HepG2 (cell line): ENCODE results near the gene CRTC2. TPM values are rescaled to one million over a fixed set of nuclear protein-coding genes. Genes with fewer than 3 reads are reported as not detected.

Experiments used
- HMG20B ChIP-seq: conservative IDR thresholded peaks from 2 replicates; pipeline ENCODE4 v1.6.1; 2016; ENCODE audit warnings: missing genetic modification reagents, missing compliant biosample characterization
- MAFG ChIP-seq: sonication (generic); formaldehyde crosslinking; IDR thresholded peaks from 2 replicates; pipeline ENCODE4 v1.5.1; 2020; ENCODE audit warnings: mild to moderate bottlenecking, missing genetic modification reagents
- NRL ChIP-seq: sonication (generic); formaldehyde crosslinking; IDR thresholded peaks from 2 replicates; pipeline ENCODE4 v1.5.0; 2020; ENCODE audit warnings: missing genetic modification reagents, mild to moderate bottlenecking, moderate library complexity, borderline replicate concordance
- PCBP1 ChIP-seq: fragments of 200-400 bp; formaldehyde crosslinking; IDR thresholded peaks from 2 replicates; pipeline ENCODE4 v1.6.1; 2017; ENCODE audit warnings: mild to moderate bottlenecking, low read depth, low read length, borderline replicate concordance
- PHB2 ChIP-seq: fragments of 450-650 bp; IDR thresholded peaks from 2 replicates; pipeline ENCODE4 v1.6.1; 2018; ENCODE audit not compliant: partially characterized antibody
- PRPF4 ChIP-seq: fragments of 200-400 bp; formaldehyde crosslinking; IDR thresholded peaks from 2 replicates; pipeline ENCODE4 v1.6.1; 2016; ENCODE audit warnings: low read length, low read depth; ENCODE audit not compliant: poor library complexity, severe bottlenecking
- YY1 ChIP-seq: IDR thresholded peaks from 2 replicates; pipeline ENCODE4 v1.6.1; 2011; ENCODE audit warnings: low read length, low read depth, moderate library complexity, mild to moderate bottlenecking; ENCODE audit not compliant: insufficient read depth, insufficient replicate concordance
- ZKSCAN8 ChIP-seq: IDR thresholded peaks from 2 replicates; pipeline ENCODE4 v1.6.1; 2016; ENCODE audit warnings: borderline replicate concordance, missing genetic modification reagents, missing compliant biosample characterization
- ZNF12 ChIP-seq: sonication (generic); formaldehyde crosslinking; IDR thresholded peaks from 2 replicates; pipeline ENCODE4 v1.5.0; 2020; ENCODE audit warnings: missing genetic modification reagents
- ZNF3 ChIP-seq: IDR thresholded peaks from 2 replicates; pipeline ENCODE4 v1.7.0; 2017; ENCODE audit warnings: inconsistent platforms
- ZNF333 ChIP-seq: sonication (generic); formaldehyde crosslinking; IDR thresholded peaks from 2 replicates; pipeline ENCODE4 v1.4.0; 2020; ENCODE audit warnings: mild to moderate bottlenecking, missing genetic modification reagents, borderline replicate concordance
- ZNF549 ChIP-seq: sonication (generic); formaldehyde crosslinking; IDR thresholded peaks from 2 replicates; pipeline ENCODE4 v1.5.0; 2020; ENCODE audit warnings: missing genetic modification reagents
- ZNF567 ChIP-seq: sonication (generic); formaldehyde crosslinking; IDR thresholded peaks from 2 replicates; pipeline ENCODE4 v1.8.1; 2023; ENCODE audit warnings: mild to moderate bottlenecking, missing genetic modification reagents, borderline replicate concordance
- ZNF670 ChIP-seq: sonication (generic); formaldehyde crosslinking; IDR thresholded peaks from 2 replicates; pipeline ENCODE4 v1.8.0; 2022; ENCODE audit warnings: mild to moderate bottlenecking, missing genetic modification reagents, borderline replicate concordance
- ZNF678 ChIP-seq: sonication (generic); formaldehyde crosslinking; IDR thresholded peaks from 2 replicates; pipeline ENCODE4 v1.4.0; 2020; ENCODE audit warnings: mild to moderate bottlenecking, missing genetic modification reagents
- ZNF766 ChIP-seq: sonication (generic); formaldehyde crosslinking; IDR thresholded peaks from 2 replicates; pipeline ENCODE4 v1.5.0; 2020; ENCODE audit warnings: missing genetic modification reagents, borderline replicate concordance
- polyA plus RNA-seq, 8 experiments: library from polyadenylated mRNA; depleted of rRNA in 3 of 8; stranded (reverse) in 7 of 8; unstranded in 1 of 8; fragments of >200 nt; fragmentation: Illumina TruSeq in 4 of 8; extraction: Trizol in 4 of 8; gene quantifications; 2 replicates each; pipeline versions ENCODE4 v1.2.1 to v1.2.3, GENCODE V29; 2011 to 2016; ENCODE audit warnings: low read depth in 4 of 8, missing spikeins in 1 of 8, mixed read lengths in 1 of 8; ENCODE audit not compliant: insufficient read depth in 1 of 8
- total RNA-seq, 5 experiments: library from RNA; depleted of rRNA; stranded (reverse); fragments of >200 nt; fragmentation: Illumina TruSeq; extraction: Trizol; gene quantifications; 2 replicates each; pipeline ENCODE4 v1.2.3, GENCODE V29; 2016; ENCODE audit warnings: low read depth in 1 of 5
- TF ChIP-seq, protein P1 (sequence below): IDR thresholded peaks from 2 replicates; pipeline ENCODE4 v1.6.1; 2016; ENCODE audit warnings: low read depth, missing genetic modification reagents, missing compliant biosample characterization
- TF ChIP-seq, protein P2 (sequence below): sonication (generic); formaldehyde crosslinking; IDR thresholded peaks from 2 replicates; pipeline ENCODE4 v1.8.1; 2023; ENCODE audit warnings: mild to moderate bottlenecking, missing genetic modification reagents
- TF ChIP-seq, protein P3 (sequence below): sonication (generic); formaldehyde crosslinking; IDR thresholded peaks from 2 replicates; pipeline ENCODE4 v1.4.0; 2020; ENCODE audit warnings: missing genetic modification reagents
- TF ChIP-seq, protein P4 (sequence below): sonication (generic); formaldehyde crosslinking; IDR thresholded peaks from 2 replicates; pipeline ENCODE4 v1.5.1; 2020; ENCODE audit warnings: mild to moderate bottlenecking, missing genetic modification reagents, moderate library complexity

The CRTC2 gene
- total and polyA plus RNA-seq, 2 of the 13 experiments (the other 11 are each of a cell fraction or from before 2014, with no cell fraction given): 6.1 to 26.7 TPM

DNA sequence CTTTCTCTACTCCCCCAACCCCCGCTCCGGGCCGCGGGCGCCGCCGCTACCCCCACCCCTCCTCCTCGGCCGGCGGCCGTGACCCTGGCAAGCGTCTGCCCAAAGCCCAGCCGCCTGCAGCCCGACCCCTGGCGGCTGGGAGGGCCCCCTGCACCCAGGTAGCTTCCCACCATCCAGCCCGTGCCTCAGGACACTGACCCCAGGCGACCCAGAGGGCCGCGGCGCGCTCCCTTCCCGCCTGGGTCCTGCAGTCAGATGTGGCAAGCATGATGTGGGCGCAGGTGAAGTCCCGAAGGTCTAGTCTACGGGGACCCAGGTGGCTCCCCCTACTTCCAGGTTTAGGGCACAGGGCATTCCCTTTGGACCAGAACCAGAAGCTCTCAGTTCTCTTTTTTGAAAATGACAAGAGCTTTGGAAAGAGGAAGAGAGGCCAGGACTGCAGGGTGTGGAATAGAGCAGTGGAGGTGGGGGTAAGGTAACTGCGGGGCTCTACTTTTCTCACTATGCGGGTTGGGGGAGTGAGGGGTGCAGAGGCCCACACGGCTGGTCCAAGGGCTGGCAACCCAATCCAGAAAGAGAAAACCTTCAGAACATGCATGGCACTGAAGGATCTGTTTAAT is 11.7 kb downstream of the CRTC2 start, which contains the start of gene DENND4B (continued):
- TF ChIP-seq HMG20B (CRISPR knock-in tag) (no peak), YY1 (peak; percentile 70), PHB2 (no peak), PRPF4 (no peak), ZNF333 (no peak), ZNF567 (CRISPR knock-in tag) (no peak), PCBP1 (no peak), MAFG (CRISPR knock-in tag) (no peak), ZNF670 (CRISPR knock-in tag) (0 out of 2 replicates have a peak, but pooled peaks have one; percentile 51), ZNF766 (CRISPR knock-in tag) (no peak), ZNF12 (CRISPR knock-in tag) (0 out of 2 replicates have a peak, but pooled peaks have one; percentile 20), ZNF678 (no peak), NRL (no peak), ZKSCAN8 (CRISPR knock-in tag) (0 out of 2 replicates have a peak, but pooled peaks have one; percentile 42), ZNF3 (CRISPR knock-in tag) (no peak), ZNF549 (CRISPR knock-in tag) (no peak)
- TF ChIP-seq, protein P1, sequence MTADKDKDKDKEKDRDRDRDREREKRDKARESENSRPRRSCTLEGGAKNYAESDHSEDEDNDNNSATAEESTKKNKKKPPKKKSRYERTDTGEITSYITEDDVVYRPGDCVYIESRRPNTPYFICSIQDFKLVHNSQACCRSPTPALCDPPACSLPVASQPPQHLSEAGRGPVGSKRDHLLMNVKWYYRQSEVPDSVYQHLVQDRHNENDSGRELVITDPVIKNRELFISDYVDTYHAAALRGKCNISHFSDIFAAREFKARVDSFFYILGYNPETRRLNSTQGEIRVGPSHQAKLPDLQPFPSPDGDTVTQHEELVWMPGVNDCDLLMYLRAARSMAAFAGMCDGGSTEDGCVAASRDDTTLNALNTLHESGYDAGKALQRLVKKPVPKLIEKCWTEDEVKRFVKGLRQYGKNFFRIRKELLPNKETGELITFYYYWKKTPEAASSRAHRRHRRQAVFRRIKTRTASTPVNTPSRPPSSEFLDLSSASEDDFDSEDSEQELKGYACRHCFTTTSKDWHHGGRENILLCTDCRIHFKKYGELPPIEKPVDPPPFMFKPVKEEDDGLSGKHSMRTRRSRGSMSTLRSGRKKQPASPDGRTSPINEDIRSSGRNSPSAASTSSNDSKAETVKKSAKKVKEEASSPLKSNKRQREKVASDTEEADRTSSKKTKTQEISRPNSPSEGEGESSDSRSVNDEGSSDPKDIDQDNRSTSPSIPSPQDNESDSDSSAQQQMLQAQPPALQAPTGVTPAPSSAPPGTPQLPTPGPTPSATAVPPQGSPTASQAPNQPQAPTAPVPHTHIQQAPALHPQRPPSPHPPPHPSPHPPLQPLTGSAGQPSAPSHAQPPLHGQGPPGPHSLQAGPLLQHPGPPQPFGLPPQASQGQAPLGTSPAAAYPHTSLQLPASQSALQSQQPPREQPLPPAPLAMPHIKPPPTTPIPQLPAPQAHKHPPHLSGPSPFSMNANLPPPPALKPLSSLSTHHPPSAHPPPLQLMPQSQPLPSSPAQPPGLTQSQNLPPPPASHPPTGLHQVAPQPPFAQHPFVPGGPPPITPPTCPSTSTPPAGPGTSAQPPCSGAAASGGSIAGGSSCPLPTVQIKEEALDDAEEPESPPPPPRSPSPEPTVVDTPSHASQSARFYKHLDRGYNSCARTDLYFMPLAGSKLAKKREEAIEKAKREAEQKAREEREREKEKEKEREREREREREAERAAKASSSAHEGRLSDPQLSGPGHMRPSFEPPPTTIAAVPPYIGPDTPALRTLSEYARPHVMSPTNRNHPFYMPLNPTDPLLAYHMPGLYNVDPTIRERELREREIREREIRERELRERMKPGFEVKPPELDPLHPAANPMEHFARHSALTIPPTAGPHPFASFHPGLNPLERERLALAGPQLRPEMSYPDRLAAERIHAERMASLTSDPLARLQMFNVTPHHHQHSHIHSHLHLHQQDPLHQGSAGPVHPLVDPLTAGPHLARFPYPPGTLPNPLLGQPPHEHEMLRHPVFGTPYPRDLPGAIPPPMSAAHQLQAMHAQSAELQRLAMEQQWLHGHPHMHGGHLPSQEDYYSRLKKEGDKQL (CRISPR knock-in tag): no peak
- TF ChIP-seq, protein P2, sequence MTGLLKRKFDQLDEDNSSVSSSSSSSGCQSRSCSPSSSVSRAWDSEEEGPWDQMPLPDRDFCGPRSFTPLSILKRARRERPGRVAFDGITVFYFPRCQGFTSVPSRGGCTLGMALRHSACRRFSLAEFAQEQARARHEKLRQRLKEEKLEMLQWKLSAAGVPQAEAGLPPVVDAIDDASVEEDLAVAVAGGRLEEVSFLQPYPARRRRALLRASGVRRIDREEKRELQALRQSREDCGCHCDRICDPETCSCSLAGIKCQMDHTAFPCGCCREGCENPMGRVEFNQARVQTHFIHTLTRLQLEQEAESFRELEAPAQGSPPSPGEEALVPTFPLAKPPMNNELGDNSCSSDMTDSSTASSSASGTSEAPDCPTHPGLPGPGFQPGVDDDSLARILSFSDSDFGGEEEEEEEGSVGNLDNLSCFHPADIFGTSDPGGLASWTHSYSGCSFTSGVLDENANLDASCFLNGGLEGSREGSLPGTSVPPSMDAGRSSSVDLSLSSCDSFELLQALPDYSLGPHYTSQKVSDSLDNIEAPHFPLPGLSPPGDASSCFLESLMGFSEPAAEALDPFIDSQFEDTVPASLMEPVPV (CRISPR knock-in tag): no peak
- TF ChIP-seq, protein P3, sequence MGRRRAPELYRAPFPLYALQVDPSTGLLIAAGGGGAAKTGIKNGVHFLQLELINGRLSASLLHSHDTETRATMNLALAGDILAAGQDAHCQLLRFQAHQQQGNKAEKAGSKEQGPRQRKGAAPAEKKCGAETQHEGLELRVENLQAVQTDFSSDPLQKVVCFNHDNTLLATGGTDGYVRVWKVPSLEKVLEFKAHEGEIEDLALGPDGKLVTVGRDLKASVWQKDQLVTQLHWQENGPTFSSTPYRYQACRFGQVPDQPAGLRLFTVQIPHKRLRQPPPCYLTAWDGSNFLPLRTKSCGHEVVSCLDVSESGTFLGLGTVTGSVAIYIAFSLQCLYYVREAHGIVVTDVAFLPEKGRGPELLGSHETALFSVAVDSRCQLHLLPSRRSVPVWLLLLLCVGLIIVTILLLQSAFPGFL (CRISPR knock-in tag): no peak
- TF ChIP-seq, protein P4, sequence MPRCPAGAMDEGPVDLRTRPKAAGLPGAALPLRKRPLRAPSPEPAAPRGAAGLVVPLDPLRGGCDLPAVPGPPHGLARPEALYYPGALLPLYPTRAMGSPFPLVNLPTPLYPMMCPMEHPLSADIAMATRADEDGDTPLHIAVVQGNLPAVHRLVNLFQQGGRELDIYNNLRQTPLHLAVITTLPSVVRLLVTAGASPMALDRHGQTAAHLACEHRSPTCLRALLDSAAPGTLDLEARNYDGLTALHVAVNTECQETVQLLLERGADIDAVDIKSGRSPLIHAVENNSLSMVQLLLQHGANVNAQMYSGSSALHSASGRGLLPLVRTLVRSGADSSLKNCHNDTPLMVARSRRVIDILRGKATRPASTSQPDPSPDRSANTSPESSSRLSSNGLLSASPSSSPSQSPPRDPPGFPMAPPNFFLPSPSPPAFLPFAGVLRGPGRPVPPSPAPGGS (CRISPR knock-in tag): peak; percentile 26; the same call in 1 of the 2 replicates
